H9 (cell line): ENCODE data around the gene ANAPC2. TPM values are rescaled to one million over a fixed set of nuclear protein-coding genes. Genes with fewer than 3 reads are reported as not detected.

Experiments
- DNase-seq: peaks from one replicate; pipeline ENCODE4 v3.0.0-alpha.2; 2017
- H2AFZ ChIP-seq: one replicate; pipeline ENCODE4 v1.6.1; 2013; ENCODE audit warnings: mild to moderate bottlenecking, low read length, control low read depth, moderate library complexity
- H2AK5ac ChIP-seq: 2 replicates; pipeline ENCODE4 v1.6.1; 2013; ENCODE audit warnings: low read length, control low read depth, mixed read lengths; ENCODE audit not compliant: insufficient read length
- H2BK120ac ChIP-seq: one replicate; pipeline ENCODE4 v1.6.1; 2013; ENCODE audit warnings: low read depth, mild to moderate bottlenecking, low read length, control low read depth, inconsistent platforms; ENCODE audit not compliant: poor library complexity, severe bottlenecking
- H2BK12ac ChIP-seq: 2 replicates; pipeline ENCODE4 v1.6.1; 2013; ENCODE audit warnings: low read length, control low read depth, mixed read lengths, low read depth; ENCODE audit not compliant: insufficient read length
- H2BK15ac ChIP-seq: 2 replicates; pipeline ENCODE4 v1.6.1; 2013; ENCODE audit warnings: low read depth, low read length, control low read depth
- H2BK20ac ChIP-seq: one replicate; pipeline ENCODE4 v1.6.1; 2013; ENCODE audit warnings: low read depth, mild to moderate bottlenecking, low read length, control low read depth, inconsistent platforms; ENCODE audit not compliant: poor library complexity, severe bottlenecking
- H2BK5ac ChIP-seq: 2 replicates; pipeline ENCODE4 v1.6.1; 2013; ENCODE audit warnings: low read length, control low read depth, mixed read lengths; ENCODE audit not compliant: insufficient read length
- H3K14ac ChIP-seq: 2 replicates; pipeline ENCODE4 v1.6.1; 2013; ENCODE audit warnings: low read length, control low read depth; ENCODE audit not compliant: insufficient read depth
- H3K18ac ChIP-seq: 2 replicates; pipeline ENCODE4 v1.6.1; 2013; ENCODE audit warnings: low read depth, mild to moderate bottlenecking, mixed read lengths, low read length, control low read depth; ENCODE audit not compliant: insufficient read length
- H3K23ac ChIP-seq: 2 replicates; pipeline ENCODE4 v1.6.1; 2013; ENCODE audit warnings: low read length, control low read depth, mixed read lengths, low read depth; ENCODE audit not compliant: insufficient read length
- H3K23me2 ChIP-seq: 2 replicates; pipeline ENCODE4 v1.6.1; 2013; ENCODE audit warnings: low read depth, mild to moderate bottlenecking, mixed read lengths, low read length, control low read depth; ENCODE audit not compliant: insufficient read length, poor library complexity, severe bottlenecking
- H3K27ac ChIP-seq: 2 replicates; pipeline ENCODE4 v1.5.1; 2013; ENCODE audit warnings: low read length, control low read depth, mixed read lengths, low read depth; ENCODE audit not compliant: insufficient read length
- H3K27me3 ChIP-seq: 2 replicates; pipeline ENCODE4 v1.6.1; 2013; ENCODE audit warnings: low read length, control low read depth, inconsistent platforms; ENCODE audit not compliant: insufficient read depth
- H3K4ac ChIP-seq: 2 replicates; pipeline ENCODE4 v1.6.1; 2013; ENCODE audit warnings: low read depth, mild to moderate bottlenecking, control low read depth, inconsistent platforms, low read length, moderate library complexity
- H3K4me1 ChIP-seq: 2 replicates; pipeline ENCODE4 v1.6.1; 2013; ENCODE audit warnings: low read length, control low read depth, inconsistent platforms; ENCODE audit not compliant: insufficient read depth
- H3K4me2 ChIP-seq: 2 replicates; pipeline ENCODE4 v1.6.1; 2013; ENCODE audit warnings: low read length, control low read depth, mixed read lengths; ENCODE audit not compliant: insufficient read length, insufficient read depth
- H3K56ac ChIP-seq: 2 replicates; pipeline ENCODE4 v1.6.1; 2013; ENCODE audit warnings: low read depth, mild to moderate bottlenecking, mixed read lengths, low read length, control low read depth; ENCODE audit not compliant: insufficient read length
- H3K79me1 ChIP-seq: 2 replicates; pipeline ENCODE4 v1.6.1; 2013; ENCODE audit warnings: low read depth, mild to moderate bottlenecking, moderate library complexity, low read length, control low read depth, inconsistent platforms; ENCODE audit not compliant: insufficient read depth, poor library complexity, severe bottlenecking
- H3K79me2 ChIP-seq: 2 replicates; pipeline ENCODE4 v1.6.1; 2013; ENCODE audit warnings: low read length, control low read depth, inconsistent platforms; ENCODE audit not compliant: insufficient read depth
- H3K9ac ChIP-seq: 2 replicates; pipeline ENCODE4 v1.6.1; 2013; ENCODE audit warnings: low read length, control low read depth, mixed read lengths; ENCODE audit not compliant: insufficient read length; ENCODE audit errors: extremely low read depth
- H3K9me3 ChIP-seq: one replicate; pipeline ENCODE4 v1.6.1; 2013; ENCODE audit warnings: low read depth, low read length, inconsistent platforms; ENCODE audit not compliant: control insufficient read depth
- H3T11ph ChIP-seq: one replicate; pipeline ENCODE4 v1.6.1; 2013; ENCODE audit warnings: mild to moderate bottlenecking, low read length, control low read depth, inconsistent platforms
- H4K20me1 ChIP-seq: one replicate; pipeline ENCODE4 v1.6.1; 2013; ENCODE audit not compliant: control insufficient read depth, insufficient read length, insufficient read depth
- H4K5ac ChIP-seq: 2 replicates; pipeline ENCODE4 v1.6.1; 2013; ENCODE audit warnings: low read depth, mild to moderate bottlenecking, mixed read lengths, low read length, control low read depth; ENCODE audit not compliant: insufficient read length
- H4K8ac ChIP-seq: replicated peaks from 2 replicates; pipeline ENCODE4 v1.6.1; 2013; ENCODE audit warnings: low read length, control low read depth, mixed read lengths, low read depth; ENCODE audit not compliant: insufficient read length
- H4K91ac ChIP-seq: 2 replicates; pipeline ENCODE4 v1.6.1; 2013; ENCODE audit warnings: low read depth, mild to moderate bottlenecking, moderate library complexity, mixed read lengths, low read length, control low read depth; ENCODE audit not compliant: insufficient read length
- H3K27ac Mint-ChIP-seq, 3 experiments: 2 replicates in 2 of 3; 3 replicates in 1 of 3; pipeline ENCODE4 v1.8.0; 2020 to 2021; ENCODE audit warnings: mixed read lengths in 3 of 3, mild to moderate bottlenecking in 1 of 3, moderate library complexity in 1 of 3
- H3K27me3 Mint-ChIP-seq: 2 replicates; pipeline ENCODE4 v1.8.0; 2021; ENCODE audit warnings: low read depth, mild to moderate bottlenecking, moderate library complexity, mixed read lengths
- H3K36me3 Mint-ChIP-seq, 3 experiments: 2 replicates in 2 of 3; 3 replicates in 1 of 3; pipeline ENCODE4 v1.8.0; 2020 to 2021; ENCODE audit warnings: low read depth in 3 of 3, mixed read lengths in 3 of 3; ENCODE audit not compliant: insufficient read depth in 1 of 3
- H3K4me1 Mint-ChIP-seq, 2 experiments: 2 replicates each; pipeline ENCODE4 v1.8.0; 2020; ENCODE audit warnings: mixed read lengths in 2 of 2
- H3K4me3 Mint-ChIP-seq, 2 experiments: 2 replicates in 1 of 2; 3 replicates in 1 of 2; pipeline ENCODE4 v1.8.0; 2020 to 2021; ENCODE audit warnings: mild to moderate bottlenecking in 2 of 2, mixed read lengths in 2 of 2, moderate library complexity in 1 of 2
- H3K9me3 Mint-ChIP-seq, 2 experiments: 2 replicates in 1 of 2; 3 replicates in 1 of 2; pipeline ENCODE4 v1.8.0; 2020; ENCODE audit warnings: mild to moderate bottlenecking in 2 of 2, mixed read lengths in 2 of 2, moderate library complexity in 1 of 2
- CTCF ChIP-seq: fragments of 200-600 bp; sonication (generic); conservative IDR thresholded peaks from 3 replicates; pipeline ENCODE4 v1.8.0; 2021; ENCODE audit warnings: antibody characterized with exemption, mild to moderate bottlenecking
- WGBS: extraction: QIAGEN DNeasy Blood & Tissue Kit; methylation state at CpG from one replicate; pipeline ENCODE4 v1.1.7; 2013; ENCODE audit warnings: missing lambda C conversion rate, low lambda C conversion rate, mixed read lengths; ENCODE audit not compliant: insufficient read length; ENCODE audit errors: extremely low coverage; 5-methylcytosine and 5-hydroxymethylcytosine counted together
- total RNA-seq: library from RNA; stranded (reverse); gene quantifications from 2 replicates; pipeline ENCODE4 v1.2.1, GENCODE V29; 2021

ANAPC2 gene
- total RNA-seq, 1 experiment from 2014 or later: 54.8 TPM

DNA sequence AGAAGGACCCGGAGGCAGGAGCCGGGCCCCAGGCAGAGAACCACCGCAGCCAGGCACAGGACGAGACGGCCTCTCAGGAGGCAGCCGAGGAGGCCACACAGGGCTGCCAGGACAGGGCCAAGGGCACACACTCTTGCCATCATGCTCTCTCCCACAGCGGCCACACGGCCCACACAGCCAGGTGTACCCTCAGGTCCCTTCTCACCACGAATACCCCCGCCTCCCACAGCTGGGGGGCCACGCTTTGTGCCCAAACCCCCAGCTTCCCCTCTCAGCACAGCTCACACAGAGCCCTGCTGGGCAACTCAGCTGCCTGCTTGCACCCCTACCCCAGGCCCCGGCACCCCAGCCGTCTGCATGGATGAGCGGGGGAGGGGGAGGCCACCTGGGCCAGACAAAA is 5.4 kb upstream of the ANAPC2 start:
- no peak overlapping the region for H4K8ac ChIP-seq
- Mint-ChIP-seq H3K27me3 (no peaks in the 10 kb centered on the region), H3K9me3 (no peaks in the 10 kb centered on the region), H3K4me3 (no peak overlapping the region), H3K27ac (no peak overlapping the region), H3K36me3 (peaks cover 5 to 15% (median 12%) of the 10 kb centered on the region in 3 experiments; a peak in 5 of 7 replicates), H3K4me1 (peaks cover 13 to 19% of the 10 kb centered on the region in 2 experiments)
- no peak overlapping the region for H2AK5ac ChIP-seq
- no peak overlapping the region for H4K91ac ChIP-seq
- H3K56ac ChIP-seq: no peak overlapping the region
- no peak overlapping the region for H2BK15ac ChIP-seq
- WGBS: no CpG with 5 or more reads among the region's 14 CpGs
- no peaks in the 10 kb centered on the region for H3K79me1 ChIP-seq
- H2BK5ac ChIP-seq: no peak overlapping the region
- H3K9ac ChIP-seq: no peak overlapping the region
- no peaks in the 10 kb centered on the region for H3K27me3 ChIP-seq
- H2AFZ ChIP-seq: no peak overlapping the region
- no peak overlapping the region for H2BK12ac ChIP-seq
- no peak overlapping the region for H3K27ac ChIP-seq
- H3K18ac ChIP-seq: no peak overlapping the region
- 0 out of 2 replicates have a peak, but pooled peaks cover 2% of the 10 kb centered on the region for H3K79me2 ChIP-seq
- no peak overlapping the region for H3K4me2 ChIP-seq
- H3K4ac ChIP-seq: no peak overlapping the region
- no peak for DNase-seq
- H2BK20ac ChIP-seq: no peak overlapping the region
- peaks cover 5% of the 10 kb centered on the region; the same call in 1 of the 2 replicates for H3K4me1 ChIP-seq
- H3T11ph ChIP-seq: no peak overlapping the region
- no peak overlapping the region for H4K5ac ChIP-seq
- no peak for TF ChIP-seq CTCF
- H3K14ac ChIP-seq: no peak overlapping the region
- no peaks in the 10 kb centered on the region for H4K20me1 ChIP-seq
- peaks cover 5% of the 10 kb centered on the region for H3K23me2 ChIP-seq
- no peak overlapping the region for H2BK120ac ChIP-seq
- no peak overlapping the region for H3K23ac ChIP-seq
- H3K9me3 ChIP-seq: no peaks in the 10 kb centered on the region
